GM18520 (cell line): Measurements from ENCODE around the gene ARL5A.

Experiments used
- ATAC-seq: cut with Tn5 transposase; IDR thresholded peaks from one replicate; pipeline ENCODE4 v1.9.1; 2021; ENCODE audit not compliant: unreplicated experiment

Gene ARL5A

DNA sequence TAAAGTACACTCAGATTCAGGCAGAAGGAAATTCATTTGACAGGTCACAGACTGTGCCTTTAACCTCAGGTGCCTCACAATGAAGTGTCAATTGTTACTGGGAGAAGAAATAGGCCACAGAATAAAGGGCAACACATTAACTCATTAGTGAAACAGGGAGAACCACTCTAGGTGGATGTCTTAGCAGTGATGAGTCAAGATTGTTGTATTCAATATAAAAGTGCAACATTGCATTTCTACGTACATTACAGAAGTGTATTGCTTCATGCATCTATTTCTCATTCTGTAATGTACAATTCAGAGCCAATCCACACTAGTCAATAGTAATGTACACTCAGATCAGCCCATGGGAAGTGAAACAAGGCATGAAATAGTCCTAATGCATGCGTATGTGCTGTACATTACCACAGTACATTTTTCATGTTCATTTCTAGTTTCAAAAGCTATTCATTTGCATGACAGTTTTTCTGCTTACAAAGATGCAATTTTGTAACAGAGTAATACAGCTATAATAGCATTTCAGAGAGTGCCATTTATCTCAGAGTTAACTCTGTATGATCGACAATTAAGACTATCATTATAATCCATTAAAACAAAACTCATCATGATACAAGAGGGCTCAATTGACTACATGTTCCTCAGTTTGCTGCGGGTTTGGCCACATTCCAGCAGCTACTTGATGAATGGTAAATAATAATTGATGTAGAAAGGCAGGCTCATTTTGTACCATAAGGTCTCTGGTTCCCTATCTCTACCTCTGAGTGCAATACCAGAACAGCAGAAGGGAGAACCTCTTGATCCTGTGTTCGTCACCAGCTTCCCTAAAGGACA, 12.2 kb upstream of the ARL5A start:
- ATAC-seq, result peak; percentile 99

- ATAC-seq, result no peak
Observed at GRCh38 chr2:151837926-151838325, 9.7 kb upstream of the ARL5A start.

DNA sequence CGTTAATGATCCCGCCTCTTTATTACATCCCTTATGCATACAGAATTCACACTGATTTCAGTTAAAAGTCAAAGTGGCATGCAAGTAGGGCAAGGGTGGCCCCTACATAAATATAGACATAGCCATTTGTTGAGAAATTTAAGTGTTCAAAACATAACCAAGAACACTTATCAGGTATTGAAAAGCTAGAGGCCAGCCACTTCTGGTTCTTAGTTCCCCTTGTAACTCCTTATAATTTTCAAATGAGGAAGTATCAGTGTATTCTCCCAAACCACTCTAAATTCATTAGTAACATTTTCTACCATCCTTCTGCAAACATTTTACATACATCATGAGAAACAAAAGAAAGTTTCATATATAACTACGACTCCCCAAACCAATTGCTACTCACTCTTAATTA, 5.8 kb upstream of the ARL5A start:
- ATAC-seq, result no peak

DNA sequence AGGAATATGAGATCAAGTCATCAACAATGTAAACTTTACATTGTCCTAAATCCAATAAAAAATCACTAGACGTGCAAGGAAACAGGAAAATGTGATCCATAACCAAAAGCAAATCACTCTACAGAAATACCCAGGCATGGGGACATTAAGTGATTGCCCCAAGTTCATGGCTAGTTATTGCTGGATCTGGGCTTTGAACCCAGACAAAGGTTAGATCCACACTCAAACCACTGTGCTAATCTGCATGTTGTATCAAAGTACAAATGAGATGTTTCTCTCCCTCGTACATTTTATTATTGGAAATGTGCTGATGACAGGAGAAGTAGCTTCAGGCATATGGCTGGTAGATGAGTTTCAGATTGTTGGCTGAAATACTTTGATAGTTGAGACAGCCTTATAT, 2.7 kb upstream of the ARL5A start:
- no peak for ATAC-seq

- ATAC-seq, result no peak
Observed at GRCh38 chr2:151828890-151829324, 686 bp upstream of the ARL5A start.

DNA sequence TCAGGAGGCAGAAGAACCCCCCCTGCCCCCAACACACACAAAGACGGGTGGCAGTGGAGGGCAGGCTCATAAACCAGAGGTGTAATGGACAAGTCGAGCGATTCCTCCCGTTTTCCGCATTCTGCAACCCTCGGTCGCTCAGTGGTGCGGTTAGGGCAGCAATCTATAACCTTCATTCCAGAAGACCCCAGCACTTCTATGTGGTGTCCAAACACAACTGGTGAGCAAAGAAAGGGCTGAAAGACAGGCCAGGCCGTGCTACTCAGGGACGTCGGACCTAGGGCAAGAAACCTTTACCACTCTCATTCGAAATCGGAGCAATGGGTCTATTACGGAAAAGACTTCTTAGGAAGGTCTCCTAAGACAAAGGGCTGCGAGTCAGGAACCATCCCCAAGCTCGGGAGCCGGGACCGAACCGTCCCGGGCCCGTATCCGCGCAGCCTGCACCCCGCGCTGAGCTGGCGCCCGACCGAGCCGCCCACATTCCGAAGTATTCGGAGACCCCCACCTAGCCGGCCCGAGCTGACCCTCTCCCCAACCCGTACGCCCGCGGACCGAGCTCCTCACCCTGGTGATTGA, 568 bp downstream of the ARL5A start:
- no peak for ATAC-seq

DNA sequence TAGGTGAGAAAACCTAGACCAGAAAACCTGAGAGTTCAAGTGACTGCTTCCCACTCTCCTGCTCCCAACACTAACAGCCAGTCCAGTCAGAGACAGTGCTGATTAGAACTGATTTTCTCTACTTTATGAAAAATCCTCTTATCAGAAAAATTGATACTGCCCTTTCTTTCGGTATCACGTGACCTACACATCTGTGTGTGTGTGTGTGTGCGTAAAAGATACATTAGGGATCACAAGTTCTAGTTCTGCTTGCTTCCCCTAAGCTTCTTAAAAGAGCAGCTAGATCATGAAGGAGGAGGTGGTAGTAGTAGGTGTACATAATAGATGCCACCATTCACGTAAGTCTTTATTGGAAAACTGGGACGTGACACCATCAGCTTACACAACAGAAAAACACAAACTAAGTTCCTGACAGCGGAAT, 1.5 kb downstream of the ARL5A start:
- ATAC-seq, result no peak

DNA sequence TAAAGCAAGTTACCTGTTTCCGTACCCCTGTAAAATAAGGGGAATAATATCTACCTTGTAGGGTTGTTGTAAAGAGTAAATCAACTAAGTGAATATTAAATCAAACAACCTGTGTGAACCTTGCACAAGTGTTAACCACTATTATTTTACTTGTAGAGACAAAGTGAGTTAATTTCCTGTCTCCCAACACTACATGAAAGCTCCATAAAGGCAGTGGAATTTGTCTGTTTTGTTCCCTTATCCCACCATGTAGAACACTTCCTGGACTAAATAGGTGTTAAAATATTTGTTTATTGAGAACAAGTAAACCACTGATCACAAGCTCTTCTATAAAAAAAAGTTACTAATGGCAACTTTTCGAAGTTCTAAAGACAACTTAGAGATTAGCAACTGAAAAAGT, 3.3 kb downstream of the ARL5A start:
- no peak for ATAC-seq

- ATAC-seq, result no peak
Observed at GRCh38 chr2:151823651-151824050, 4.6 kb downstream of the ARL5A start.

DNA sequence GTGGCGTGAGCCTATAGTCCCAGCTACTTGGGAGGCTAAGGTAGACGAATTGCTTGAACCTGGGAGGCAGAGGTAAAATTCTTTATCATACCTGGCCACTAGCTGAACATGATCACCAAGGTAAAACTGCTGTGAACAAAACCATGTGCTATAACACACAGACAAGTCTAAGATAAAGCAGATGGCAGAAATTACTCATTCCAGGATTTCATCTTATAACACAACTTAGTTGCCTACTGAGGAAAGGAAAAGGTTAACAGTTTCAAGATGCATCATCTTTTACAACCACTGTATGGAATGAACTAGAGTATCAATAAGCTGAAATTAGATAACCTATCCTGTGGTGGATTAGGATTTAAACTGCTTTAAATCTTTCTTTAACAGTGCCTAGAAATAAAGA, 8.3 kb downstream of the ARL5A start:
- peak; percentile 79 for ATAC-seq

DNA sequence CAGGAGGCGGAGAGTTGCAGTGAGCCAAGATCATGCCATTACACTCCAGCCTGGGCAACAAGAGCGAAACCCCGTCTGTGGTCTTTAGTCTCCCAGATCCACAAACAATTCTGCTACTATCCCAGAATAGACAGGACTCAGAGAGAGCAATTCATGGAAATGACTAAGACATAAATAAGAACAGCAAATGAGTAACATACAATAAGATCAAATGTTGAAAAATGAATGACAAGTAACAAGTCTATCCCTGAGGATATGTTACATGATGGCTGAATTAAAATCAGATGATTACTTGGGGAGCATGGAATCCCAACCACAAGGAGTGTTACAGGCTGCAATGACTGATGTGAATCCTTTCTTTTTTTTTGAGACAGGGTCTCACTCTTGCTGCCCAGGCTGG, 10.3 kb downstream of the ARL5A start:
- ATAC-seq, result no peak

DNA sequence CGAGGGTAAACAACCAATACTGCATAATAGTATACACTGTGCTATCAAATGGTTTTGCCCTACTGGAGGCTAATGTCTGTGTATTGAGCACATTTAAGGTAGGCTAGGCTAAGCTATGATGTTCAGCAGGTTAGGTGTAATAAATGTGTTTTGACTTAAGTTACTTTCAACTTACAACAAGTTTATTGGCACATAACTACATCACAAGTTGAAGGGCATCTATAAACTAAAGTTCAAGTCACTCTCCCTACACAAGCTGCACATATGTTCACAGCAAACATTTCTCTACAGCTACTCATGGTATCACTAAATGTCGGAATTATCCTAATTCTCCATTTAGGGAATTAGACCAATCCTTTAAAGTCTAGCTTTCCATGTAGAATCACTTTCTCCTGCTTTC, 11.4 kb downstream of the ARL5A start:
- ATAC-seq, result no peak

DNA sequence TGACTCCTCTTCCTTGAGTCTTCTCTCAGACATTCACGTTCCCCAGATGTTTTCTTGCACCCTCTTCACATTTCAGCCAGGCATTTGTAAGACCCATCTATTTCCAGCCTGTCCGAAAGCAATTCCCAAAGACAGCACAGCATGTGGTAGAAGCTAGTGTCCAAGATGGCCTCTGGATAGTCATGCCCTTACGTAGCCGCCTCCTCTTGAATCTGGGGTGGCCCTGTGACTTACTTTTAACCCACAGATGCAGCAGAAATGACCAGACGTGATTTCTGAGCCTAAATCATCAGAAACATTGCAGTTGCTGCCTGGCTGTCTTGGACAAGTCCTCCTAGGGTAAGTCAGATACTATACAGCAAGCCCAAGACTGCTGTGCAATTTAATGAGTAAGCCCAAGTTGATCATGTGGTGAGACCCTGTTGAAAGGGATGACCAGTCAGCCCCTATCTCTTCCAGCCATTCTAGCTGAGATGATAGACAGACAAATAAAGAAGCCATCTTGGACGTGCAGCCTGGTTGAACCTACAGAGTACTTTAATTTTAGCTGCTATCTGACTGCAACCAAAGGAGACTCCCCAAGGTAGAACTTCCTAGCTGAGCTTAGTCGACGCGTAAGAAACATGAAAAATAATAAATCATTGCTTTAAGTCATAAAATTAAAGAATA, 12.3 kb downstream of the ARL5A start:
- ATAC-seq, result no peak

- ATAC-seq, result no peak
Observed at GRCh38 chr2:151810489-151810888, 17.7 kb downstream of the ARL5A start.

DNA sequence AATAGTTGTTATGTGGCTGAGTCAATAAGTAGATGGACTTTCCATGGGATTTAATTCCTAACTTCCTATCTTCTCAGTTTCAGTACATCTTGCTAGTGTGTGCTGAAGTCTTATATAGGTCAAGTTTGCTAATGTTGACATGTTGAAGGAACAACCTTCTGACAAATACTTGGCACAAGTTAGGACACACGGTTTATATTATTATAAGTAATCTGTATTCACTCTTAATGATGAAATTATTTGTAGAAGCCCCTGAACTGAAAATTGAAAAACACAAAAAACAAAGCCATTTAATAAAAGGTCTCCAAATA, 19.2 kb downstream of the ARL5A start:
- no peak for ATAC-seq

- no peak for ATAC-seq
Observed at GRCh38 chr2:151808258-151809072, 19.8 kb downstream of the ARL5A start.

GRCh38 chr2:151805961-151806360, 22.3 kb downstream of the ARL5A start:
- no peak for ATAC-seq

- no peak for ATAC-seq
Observed at GRCh38 chr2:151805343-151805742, 22.9 kb downstream of the ARL5A start.

- no peak for ATAC-seq
Observed at GRCh38 chr2:151803811-151804210, 24.4 kb downstream of the ARL5A start.

DNA sequence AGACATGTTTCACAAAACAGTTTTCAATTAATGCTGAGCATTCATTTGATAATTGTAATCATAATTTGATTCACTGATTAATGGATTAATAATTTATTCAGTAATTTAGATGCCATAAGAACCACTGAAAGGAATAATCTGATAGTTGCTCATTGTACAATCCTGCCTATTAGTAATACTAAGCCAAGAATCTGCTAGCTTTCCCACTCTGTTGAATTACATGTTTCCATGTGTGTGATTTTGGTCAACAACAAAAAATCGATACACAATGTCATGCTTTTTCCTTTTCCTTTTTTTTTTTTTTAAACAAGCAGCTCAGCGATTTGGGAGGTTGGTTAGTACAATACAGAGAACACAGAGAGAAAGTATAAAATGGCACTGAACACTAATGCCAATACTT, 25.9 kb downstream of the ARL5A start:
- no peak for ATAC-seq

DNA sequence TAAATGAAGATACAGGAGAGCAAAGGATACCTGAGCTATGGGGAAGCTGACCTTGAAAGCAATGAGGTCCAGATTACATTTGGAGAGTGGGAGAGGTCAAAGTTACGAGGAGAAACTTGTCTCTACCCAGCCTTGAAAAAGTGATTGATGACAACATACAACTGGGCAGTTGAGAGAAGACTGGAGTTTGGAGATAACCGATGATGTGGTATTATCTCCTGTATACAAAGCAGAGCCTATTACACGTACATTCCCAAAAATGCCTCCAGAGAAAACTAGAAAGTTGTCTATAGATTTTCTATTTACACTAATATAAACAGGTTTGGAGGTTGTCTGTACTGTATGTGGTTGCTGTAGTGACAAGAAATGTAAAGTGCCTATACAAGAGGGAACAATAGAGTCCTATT, 28.3 kb downstream of the ARL5A start:
- no peak for ATAC-seq

GRCh38 chr2:151796774-151797173, 31.4 kb downstream of the ARL5A start:
- no peak for ATAC-seq
